Vagina (tissue), 2 donors: ENCODE results near the gene EFCAB11. TPM values are rescaled to one million over a fixed set of nuclear protein-coding genes. Genes with fewer than 3 reads are reported as not detected.

ENCODE experiments used
- DNase-seq, 2 donors: peaks; one replicate each; pipeline ENCODE4 v3.0.0-alpha.2; 2017; ENCODE audit errors: extremely low spot score in 2 of 2
- H3K27ac ChIP-seq: fragments of 200-600 bp; sonication (generic); one replicate; pipeline ENCODE4 v1.5.1; 2019
- H3K27me3 ChIP-seq: fragments of 200-600 bp; sonication (generic); one replicate; pipeline ENCODE4 v1.5.1; 2019
- H3K36me3 ChIP-seq, 2 donors: fragments of 200-600 bp; sonication (generic); one replicate each; pipeline ENCODE4 v1.5.1; 2017 to 2019
- H3K4me1 ChIP-seq: fragments of 200-600 bp; sonication (generic); one replicate; pipeline ENCODE4 v1.5.1; 2019
- H3K4me3 ChIP-seq, 2 donors: fragments of 200-600 bp; sonication (generic); 1 replicate in 1 of 2; 2 replicates in 1 of 2; pipeline ENCODE4 v1.5.1; 2016 to 2019
- H3K9me3 ChIP-seq: fragments of 200-600 bp; sonication (generic); one replicate; pipeline ENCODE4 v1.5.1; 2019
- CTCF ChIP-seq, 3 experiments: fragments of 450-650 bp in 2 of 3; fragments of 200-600 bp in 1 of 3; sonication (generic) in 1 of 3; IDR thresholded peaks; one replicate each; pipeline ENCODE4 v1.5.1; 2017 to 2019; ENCODE audit warnings: antibody characterized with exemption in 3 of 3, mild to moderate bottlenecking in 2 of 3, moderate library complexity in 2 of 3
- POLR2A ChIP-seq, 2 donors: fragments of 450-650 bp; IDR thresholded peaks; one replicate each; pipeline ENCODE4 v1.6.1; 2017; ENCODE audit warnings: antibody characterized with exemption in 2 of 2, mild to moderate bottlenecking in 2 of 2, moderate library complexity in 2 of 2
- POLR2AphosphoS5 ChIP-seq, 2 donors: sonication (generic); formaldehyde crosslinking; IDR thresholded peaks; one replicate each; pipeline ENCODE4 v1.9.0; 2017; ENCODE audit warnings: antibody characterized with exemption in 2 of 2, mild to moderate bottlenecking in 2 of 2, low read depth in 1 of 2; ENCODE audit not compliant: insufficient read depth in 1 of 2
- intact Hi-C: fragments of 100-400 bp; cut with DNase I; formaldehyde crosslinking; loops from one replicate; pipeline ENCODE4 v1.15.1; 2023
- total RNA-seq: library from RNA; depleted of rRNA; stranded (reverse); fragments of >200 nt; gene quantifications from one replicate; pipeline ENCODE4 v1.2.3, GENCODE V29; 2016

The EFCAB11 gene
- total RNA-seq, 1 donor from 2014 or later, result 9.6 TPM

- DNase-seq, result no peak
- no peak overlapping the region for H3K4me3 ChIP-seq
- no peaks in the 10 kb centered on the region for H3K36me3 ChIP-seq
- intact Hi-C loops, result no loop called here
- no peak for TF ChIP-seq POLR2AphosphoS5 (IDR thresholded peaks at IDR 0.05; ENCODE audit: insufficient read depth in 1 of 2, low read depth in 1 of 2)
- no peak for TF ChIP-seq POLR2A (IDR thresholded peaks at IDR 0.05)
- no peaks in the 10 kb centered on the region for H3K9me3 ChIP-seq
- H3K27ac ChIP-seq, result no peak overlapping the region
- peaks cover 8% of the 10 kb centered on the region for H3K4me1 ChIP-seq
- no peaks in the 10 kb centered on the region for H3K27me3 ChIP-seq
Measured at GRCh38 chr14:89746654-89747053, 207.9 kb downstream of the EFCAB11 start.

DNA sequence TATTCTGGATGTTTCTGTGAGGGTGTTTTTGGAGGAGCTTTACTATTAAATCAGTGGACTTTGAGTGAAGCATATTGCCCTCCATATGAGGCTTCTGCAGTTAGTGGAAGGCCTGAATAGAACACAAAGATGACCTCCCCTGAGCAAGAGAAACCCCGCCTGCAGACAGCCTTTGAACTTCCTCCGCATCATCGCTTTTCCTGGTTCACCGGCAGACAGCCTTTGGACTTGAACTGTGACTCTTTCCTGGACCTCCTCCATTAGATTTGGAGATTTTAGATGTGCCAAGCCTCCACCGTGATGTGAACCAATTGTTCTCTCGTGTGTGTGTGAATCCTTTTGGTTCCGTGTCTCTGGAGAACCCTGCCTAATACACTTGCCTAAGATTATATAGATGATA is 208.4 kb downstream of the EFCAB11 start:
- no peaks in the 10 kb centered on the region for H3K9me3 ChIP-seq
- H3K4me1 ChIP-seq, result peaks cover 8% of the 10 kb centered on the region
- no peaks in the 10 kb centered on the region for H3K36me3 ChIP-seq
- no peak overlapping the region for H3K4me3 ChIP-seq
- no peaks in the 10 kb centered on the region for H3K27me3 ChIP-seq
- TF ChIP-seq POLR2A (IDR thresholded peaks at IDR 0.05) (no peak), CTCF (IDR thresholded peaks at IDR 0.05) (no peak), POLR2AphosphoS5 (IDR thresholded peaks at IDR 0.05; ENCODE audit: insufficient read depth in 1 of 2, low read depth in 1 of 2) (no peak)
- no peak overlapping the region for H3K27ac ChIP-seq
- intact Hi-C loops, result no loop called here
- no peak for DNase-seq

Other genes with a start within 250 kb of the EFCAB11 start
- gene TDP1, start 1.2 kb upstream of the EFCAB11 start, total RNA-seq, result 10.8 TPM
- gene KCNK13, start 107.3 kb upstream of the EFCAB11 start, total RNA-seq, result not detected